Measurements from ENCODE around the gene ZNF157. TPM values are rescaled to one million over a fixed set of nuclear protein-coding genes. Genes with fewer than 3 reads are reported as not detected.

Gene ZNF157
- total and polyA plus RNA-seq, 3 donors from 2014 or later: 0.51 to 0.68 (median 0.63) TPM

GRCh38 chrX:47390780-47391179 lies 20.4 kb downstream of the ZNF157 start:
- WGBS, 2 donors: 55 to 67% methylated on average over 1 of the region's 1 CpG
- H3K4me1 ChIP-seq: no peaks in the 10 kb centered on the region
- no peaks in the 10 kb centered on the region for H3K36me3 ChIP-seq (ENCODE audit: low read depth, missing control alignments)
- no peaks in the 10 kb centered on the region for H3K9me3 ChIP-seq
- H3K27ac ChIP-seq: no peak overlapping the region
- no peak for DNase-seq
- no peaks in the 10 kb centered on the region for H3K27me3 ChIP-seq
- TF ChIP-seq POLR2A (IDR thresholded peaks at IDR 0.05): no peak
- TF ChIP-seq CTCF (IDR thresholded peaks at IDR 0.05): no peak
- H3K4me3 ChIP-seq: no peak overlapping the region
- intact Hi-C loops (cut with DNase I; ENCODE audit: low total_unique reads): no loop called here

- WGBS, 2 donors: 90 to 95% methylated on average over 6 to 8 of the region's 8 CpGs
- no peaks in the 10 kb centered on the region for H3K9me3 ChIP-seq
- intact Hi-C loops (cut with DNase I; ENCODE audit: low total_unique reads): no loop called here
- TF ChIP-seq CTCF (IDR thresholded peaks at IDR 0.05) (no peak), POLR2A (IDR thresholded peaks at IDR 0.05) (no peak)
- H3K27me3 ChIP-seq: no peaks in the 10 kb centered on the region
- no peaks in the 10 kb centered on the region for H3K4me1 ChIP-seq
- no peak overlapping the region for H3K4me3 ChIP-seq
- DNase-seq: no peak
- no peak overlapping the region for H3K27ac ChIP-seq
- H3K36me3 ChIP-seq (ENCODE audit: low read depth, missing control alignments): no peaks in the 10 kb centered on the region
Observed at GRCh38 chrX:47413179-47413594, 42.8 kb downstream of the ZNF157 start.

GRCh38 chrX:47420265-47420664 lies 49.9 kb downstream of the ZNF157 start:
- no peak overlapping the region for H3K4me3 ChIP-seq
- H3K36me3 ChIP-seq (ENCODE audit: low read depth, missing control alignments): no peaks in the 10 kb centered on the region
- H3K9me3 ChIP-seq: no peaks in the 10 kb centered on the region
- intact Hi-C loops (cut with DNase I; ENCODE audit: low total_unique reads): no loop called here
- no peak for DNase-seq
- H3K4me1 ChIP-seq: no peaks in the 10 kb centered on the region
- H3K27ac ChIP-seq: no peak overlapping the region
- 91 to 96% methylated on average over 4 of the region's 4 CpGs for WGBS, 2 donors
- TF ChIP-seq CTCF (IDR thresholded peaks at IDR 0.05): no peak
- TF ChIP-seq POLR2A (IDR thresholded peaks at IDR 0.05): no peak
- H3K27me3 ChIP-seq: no peaks in the 10 kb centered on the region

- TF ChIP-seq POLR2A (IDR thresholded peaks at IDR 0.05) (no peak), CTCF (IDR thresholded peaks at IDR 0.05) (no peak)
- no peak for DNase-seq
- Histone ChIP-seq H3K4me1 (no peaks in the 10 kb centered on the region), H3K27ac (no peak overlapping the region), H3K4me3 (no peak overlapping the region), H3K36me3 (ENCODE audit: low read depth, missing control alignments) (no peaks in the 10 kb centered on the region), H3K9me3 (no peaks in the 10 kb centered on the region), H3K27me3 (no peaks in the 10 kb centered on the region)
- intact Hi-C loops (cut with DNase I; ENCODE audit: low total_unique reads): no loop called here
- 75 to 77% methylated on average over 4 of the region's 5 CpGs for WGBS, 2 donors
Observed at GRCh38 chrX:47420962-47421361, 50.6 kb downstream of the ZNF157 start.

GRCh38 chrX:47422444-47422843 lies 52.1 kb downstream of the ZNF157 start:
- Histone ChIP-seq H3K27ac (no peak overlapping the region), H3K27me3 (no peaks in the 10 kb centered on the region), H3K4me3 (no peak overlapping the region), H3K36me3 (ENCODE audit: low read depth, missing control alignments) (no peaks in the 10 kb centered on the region), H3K9me3 (no peaks in the 10 kb centered on the region), H3K4me1 (no peaks in the 10 kb centered on the region)
- no peak for DNase-seq
- intact Hi-C loops (cut with DNase I; ENCODE audit: low total_unique reads): no loop called here
- TF ChIP-seq POLR2A (IDR thresholded peaks at IDR 0.05) (no peak), CTCF (IDR thresholded peaks at IDR 0.05) (no peak)
- 57 to 87% methylated on average over 1 to 2 of the region's 2 CpGs for WGBS, 2 donors
